ENCODE data around the gene ADGRV1. TPM values are rescaled to one million over a fixed set of nuclear protein-coding genes. Genes with fewer than 3 reads are reported as not detected.

The ADGRV1 gene
- total RNA-seq, 1 experiment from 2014 or later = 64.8 TPM

DNA sequence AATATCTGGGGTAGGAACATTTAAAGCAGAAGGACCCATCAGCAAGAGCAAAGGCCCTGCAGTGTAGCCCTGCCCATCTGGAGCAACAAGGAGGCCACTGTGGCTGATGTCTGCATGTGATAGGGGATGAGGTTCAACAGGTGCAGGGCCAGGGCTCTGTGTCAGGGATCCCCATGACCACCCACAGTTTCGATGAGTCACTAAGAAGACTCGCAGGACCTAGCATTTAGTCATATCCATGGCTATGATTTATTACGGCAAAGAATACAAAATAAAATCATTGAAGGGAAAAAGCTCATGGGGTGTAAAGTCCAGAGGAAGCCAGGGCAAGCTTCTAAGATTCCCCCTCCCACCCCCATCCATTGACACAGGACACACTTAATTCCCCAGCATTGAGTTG lies 188.6 kb downstream of the ADGRV1 start:
- H3K27ac Mint-ChIP-seq = peak overlapping the region; percentile 19 to 29 (median 22); a peak in 3 of 7 replicates
- Histone ChIP-seq H4K8ac (replicated peaks; ENCODE audit: insufficient read length, low read depth, low read length) (no peak overlapping the region), H4K5ac (ENCODE audit: insufficient read length, low read depth, low read length) (no peak overlapping the region), H3K23me2 (ENCODE audit: insufficient read length, low read depth, low read length, poor library complexity, severe bottlenecking) (no peaks in the 10 kb centered on the region), H3K79me1 (ENCODE audit: insufficient read depth, low read depth, low read length, poor library complexity, severe bottlenecking) (no peaks in the 10 kb centered on the region), H3K18ac (ENCODE audit: insufficient read length, low read depth, low read length) (no peak overlapping the region), H3K4me2 (ENCODE audit: insufficient read depth, insufficient read length, low read length) (no peak overlapping the region), H2BK12ac (ENCODE audit: insufficient read length, low read depth, low read length) (no peak overlapping the region), H3K27ac (ENCODE audit: insufficient read length, low read depth, low read length) (no peak overlapping the region), H3K56ac (ENCODE audit: insufficient read length, low read depth, low read length) (no peak overlapping the region), H2BK20ac (ENCODE audit: low read depth, low read length, poor library complexity, severe bottlenecking) (no peak overlapping the region), H2AFZ (ENCODE audit: low read length) (no peak overlapping the region), H3K4ac (ENCODE audit: low read depth, low read length) (no peak overlapping the region), H4K20me1 (ENCODE audit: control insufficient read depth, insufficient read depth, insufficient read length) (no peaks in the 10 kb centered on the region), H3K23ac (ENCODE audit: insufficient read length, low read depth, low read length) (no peak overlapping the region), H2BK5ac (ENCODE audit: insufficient read length, low read length) (no peak overlapping the region), H3K4me1 (ENCODE audit: insufficient read depth, low read length) (peaks cover 4% of the 10 kb centered on the region; the same call in 1 of the 2 replicates), H3K9me3 (ENCODE audit: control insufficient read depth, low read depth, low read length) (no peaks in the 10 kb centered on the region), H2BK15ac (ENCODE audit: low read depth, low read length) (no peak overlapping the region), H2AK5ac (ENCODE audit: insufficient read length, low read length) (no peak overlapping the region), H2BK120ac (ENCODE audit: low read depth, low read length, poor library complexity, severe bottlenecking) (no peak overlapping the region), H3K14ac (ENCODE audit: insufficient read depth, low read length) (no peak overlapping the region), H3K9ac (ENCODE audit: extremely low read depth, insufficient read length, low read length) (no peak overlapping the region), H3T11ph (ENCODE audit: low read length) (no peak overlapping the region), H3K79me2 (ENCODE audit: insufficient read depth, low read length) (no peaks in the 10 kb centered on the region; the same call in 1 of the 2 replicates), H4K91ac (ENCODE audit: insufficient read length, low read depth, low read length) (no peak overlapping the region), H3K27me3 (ENCODE audit: insufficient read depth, low read length) (no peaks in the 10 kb centered on the region)
- TF ChIP-seq, protein P1, sequence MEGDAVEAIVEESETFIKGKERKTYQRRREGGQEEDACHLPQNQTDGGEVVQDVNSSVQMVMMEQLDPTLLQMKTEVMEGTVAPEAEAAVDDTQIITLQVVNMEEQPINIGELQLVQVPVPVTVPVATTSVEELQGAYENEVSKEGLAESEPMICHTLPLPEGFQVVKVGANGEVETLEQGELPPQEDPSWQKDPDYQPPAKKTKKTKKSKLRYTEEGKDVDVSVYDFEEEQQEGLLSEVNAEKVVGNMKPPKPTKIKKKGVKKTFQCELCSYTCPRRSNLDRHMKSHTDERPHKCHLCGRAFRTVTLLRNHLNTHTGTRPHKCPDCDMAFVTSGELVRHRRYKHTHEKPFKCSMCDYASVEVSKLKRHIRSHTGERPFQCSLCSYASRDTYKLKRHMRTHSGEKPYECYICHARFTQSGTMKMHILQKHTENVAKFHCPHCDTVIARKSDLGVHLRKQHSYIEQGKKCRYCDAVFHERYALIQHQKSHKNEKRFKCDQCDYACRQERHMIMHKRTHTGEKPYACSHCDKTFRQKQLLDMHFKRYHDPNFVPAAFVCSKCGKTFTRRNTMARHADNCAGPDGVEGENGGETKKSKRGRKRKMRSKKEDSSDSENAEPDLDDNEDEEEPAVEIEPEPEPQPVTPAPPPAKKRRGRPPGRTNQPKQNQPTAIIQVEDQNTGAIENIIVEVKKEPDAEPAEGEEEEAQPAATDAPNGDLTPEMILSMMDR (conservative IDR thresholded peaks at IDR 0.05) = no peak
- no peaks in the 10 kb centered on the region for H3K9me3 Mint-ChIP-seq
- H3K4me1 Mint-ChIP-seq = peaks cover 23 to 25% of the 10 kb centered on the region in 2 experiments
- WGBS (ENCODE audit: extremely low coverage, insufficient read length, low lambda C conversion rate) = no CpG with 5 or more reads among the region's 3 CpGs
- no peak overlapping the region for H3K4me3 Mint-ChIP-seq
- DNase-seq = no peak
- no peaks in the 10 kb centered on the region for H3K27me3 Mint-ChIP-seq (ENCODE audit: low read depth)
- H3K36me3 Mint-ChIP-seq (ENCODE audit: insufficient read depth in 1 of 3, low read depth in 3 of 3) = peaks cover 28 to 41% (median 34%) of the 10 kb centered on the region in 3 experiments

All from H9 (cell line).